GM12873 (cell line): ENCODE data around the gene DESI2.

Experiments
- CTCF ChIP-seq: IDR thresholded peaks from 2 replicates; pipeline ENCODE4 v1.5.1; 2012; ENCODE audit warnings: low read depth, mild to moderate bottlenecking, moderate library complexity, low read length, control low read depth; ENCODE audit not compliant: insufficient read depth; ENCODE audit errors: missing control alignments

DESI2 gene

GRCh38 chr1:244757091-244757939 lies 104.4 kb downstream of the DESI2 start:
- no peak for TF ChIP-seq CTCF
